ENCODE results near the gene ADRM1. TPM values are rescaled to one million over a fixed set of nuclear protein-coding genes. Genes with fewer than 3 reads are reported as not detected.

Gene ADRM1
- total and polyA plus RNA-seq, 2 of the 4 experiments (the other 2 are of a cell fraction), result 103 to 149 TPM

GRCh38 chr20:62289898-62290297 is 12.9 kb upstream of the ADRM1 start:
- 86% methylated on average over 4 of the region's 8 CpGs; no CpG with 5 or more reads in 1 of the 2 experiments for WGBS, 2 experiments (ENCODE audit: extremely low coverage in 2 of 2, insufficient read length in 1 of 2)
- ATAC-seq (ENCODE audit: low read depth), result peak; percentile 51; the same call in 1 of the 2 replicates
- no TSS peak for BruUV-seq (replicated peaks)

More at GRCh38 chr20:62289898-62290297, 12.9 kb upstream of the ADRM1 start:
- Histone ChIP-seq H3K18ac (ENCODE audit: low read depth, low read length) (no peak overlapping the region), H3K4ac (ENCODE audit: low read depth, low read length) (no peak overlapping the region), H2BK5ac (ENCODE audit: low read depth, low read length, poor library complexity, severe bottlenecking) (no peak overlapping the region), H2AK5ac (ENCODE audit: low read depth, low read length) (no peak overlapping the region), H3K9ac (ENCODE audit: low read depth, low read length) (no peak overlapping the region), H4K91ac (ENCODE audit: insufficient read depth, low read depth, low read length) (no peak overlapping the region), H2BK120ac (ENCODE audit: low read depth, low read length) (no peak overlapping the region), H4K20me1 (ENCODE audit: insufficient read depth, low read length) (no peaks in the 10 kb centered on the region; the same call in none of the 2 replicates), H3K4me1 (ENCODE audit: control insufficient read depth, insufficient read depth, low read length) (no peaks in the 10 kb centered on the region), H3K9me3 (ENCODE audit: control insufficient read depth, insufficient read depth, low read length) (no peaks in the 10 kb centered on the region), H3K4me2 (ENCODE audit: low read depth, low read length) (no peak overlapping the region), H3K9me1 (ENCODE audit: insufficient read depth, low read length) (no peaks in the 10 kb centered on the region; the same call in 1 of the 2 replicates), H4K8ac (ENCODE audit: low read depth in 2 of 2, low read length in 2 of 2) (no peak overlapping the region), H3K79me1 (ENCODE audit: low read depth in 1 of 2, low read length in 2 of 2) (no peaks in the 10 kb centered on the region; a peak in 1 of 4 replicates), H2BK20ac (ENCODE audit: low read depth, low read length) (no peak overlapping the region), H3K4me3 (ENCODE audit: insufficient read depth, low read depth, low read length) (no peak overlapping the region), H2AFZ (replicated peaks; ENCODE audit: low read length, poor library complexity) (no peak overlapping the region), H3K36me3 (ENCODE audit: control insufficient read depth, insufficient read depth, low read length) (peaks cover 50% of the 10 kb centered on the region), H3K27ac (ENCODE audit: insufficient read depth, low read length) (no peak overlapping the region), H4K5ac (ENCODE audit: low read depth, low read length) (no peak overlapping the region), H2AK9ac (replicated peaks; ENCODE audit: low read depth, low read length, poor library complexity) (peak overlapping the region; percentile 33), H3K27me3 (ENCODE audit: control insufficient read depth, insufficient read depth, low read length) (no peaks in the 10 kb centered on the region), H3K14ac (replicated peaks; ENCODE audit: low read depth, low read length) (no peak overlapping the region), H3K56ac (ENCODE audit: extremely low read depth, insufficient read depth, low read length) (no peak overlapping the region), H2BK15ac (ENCODE audit: low read depth, low read length) (no peak overlapping the region), H3K23ac (ENCODE audit: low read depth, low read length) (no peak overlapping the region)
- dilution Hi-C loops (cut with HindIII; ENCODE audit: low sequenced_read_pairs, unreplicated experiment), result loop anchor here (25.0 kb wide), 1 partner anchor 97 kb away; the partner anchor contains the start of gene RPS21
- peak; percentile 15 for DNase-seq
- intact Hi-C loops (cut with micrococcal nuclease), result no loop called here
- CTCF ChIA-PET, result no interaction called here
- in situ Hi-C loops (cut with MboI; ENCODE audit: low sequenced_read_pairs), result loop anchor here (25.0 kb wide), 1 partner anchor 322 kb away; no protein-coding TSS in a partner anchor
- POLR2A ChIA-PET (ENCODE audit: unreplicated experiment), result no interaction called here
- TF ChIP-seq MAFK (IDR thresholded peaks at IDR 0.05; ENCODE audit: low read depth, low read length) (no peak), USF2 (IDR thresholded peaks at IDR 0.05; ENCODE audit: low read depth, low read length) (no peak), ELK1 (IDR thresholded peaks at IDR 0.05; ENCODE audit: borderline replicate concordance, low read depth, low read length) (no peak), POLR2A (IDR thresholded peaks at IDR 0.05; ENCODE audit: low read depth, low read length) (no peak), MXI1 (IDR thresholded peaks at IDR 0.05; ENCODE audit: borderline replicate concordance, low read depth, low read length) (no peak)
